ENCODE results near the gene ANKRD29.

ANKRD29 gene

GRCh38 chr18:23683671-23684070, 21.0 kb upstream of the ANKRD29 start:
- DNase-seq, result no peak

GRCh38 chr18:23683155-23683554, 20.4 kb upstream of the ANKRD29 start:
- DNase-seq, result no peak

- DNase-seq, result no peak
Observed at GRCh38 chr18:23682472-23682871, 19.8 kb upstream of the ANKRD29 start.

GRCh38 chr18:23682045-23682444, 19.3 kb upstream of the ANKRD29 start:
- DNase-seq, result no peak

- DNase-seq, result no peak
Observed at GRCh38 chr18:23675896-23676295, 13.2 kb upstream of the ANKRD29 start.

GRCh38 chr18:23675236-23675635, 12.5 kb upstream of the ANKRD29 start:
- no peak for DNase-seq

- no peak for DNase-seq
Observed at GRCh38 chr18:23673725-23674124, 11.0 kb upstream of the ANKRD29 start.

GRCh38 chr18:23671564-23671963, 8.9 kb upstream of the ANKRD29 start:
- DNase-seq, result no peak

- no peak for DNase-seq
Observed at GRCh38 chr18:23669804-23670405, 7.2 kb upstream of the ANKRD29 start.

GRCh38 chr18:23669202-23669766, 6.6 kb upstream of the ANKRD29 start:
- no peak for DNase-seq

- DNase-seq, result no peak
Observed at GRCh38 chr18:23668731-23669130, 6.0 kb upstream of the ANKRD29 start.

- no peak for DNase-seq
Observed at GRCh38 chr18:23667114-23667513, 4.4 kb upstream of the ANKRD29 start.

GRCh38 chr18:23664674-23665073, 2.0 kb upstream of the ANKRD29 start:
- no peak for DNase-seq

GRCh38 chr18:23661735-23662308, 889 bp downstream of the ANKRD29 start:
- no peak for DNase-seq

GRCh38 chr18:23658285-23658684, 4.4 kb downstream of the ANKRD29 start:
- no peak for DNase-seq

- no peak for DNase-seq
Observed at GRCh38 chr18:23652232-23652631, 10.5 kb downstream of the ANKRD29 start.

GRCh38 chr18:23650968-23651927, 11.5 kb downstream of the ANKRD29 start:
- no peak for DNase-seq

- DNase-seq, result no peak
Observed at GRCh38 chr18:23648940-23649607, 13.6 kb downstream of the ANKRD29 start.

- no peak for DNase-seq
Observed at GRCh38 chr18:23648456-23648855, 14.3 kb downstream of the ANKRD29 start.

GRCh38 chr18:23646282-23646681, 16.4 kb downstream of the ANKRD29 start:
- no peak for DNase-seq

- no peak for DNase-seq
Observed at GRCh38 chr18:23645568-23646175, 17.0 kb downstream of the ANKRD29 start.

GRCh38 chr18:23643815-23644490, 18.8 kb downstream of the ANKRD29 start:
- no peak for DNase-seq
